H9 (cell line): ENCODE measurements around the gene FLNC. TPM values are rescaled to one million over a fixed set of nuclear protein-coding genes. Genes with fewer than 3 reads are reported as not detected.

ENCODE experiments used
- DNase-seq: peaks from one replicate; pipeline ENCODE4 v3.0.0-alpha.2; 2017
- H2AFZ ChIP-seq: one replicate; pipeline ENCODE4 v1.6.1; 2013; ENCODE audit warnings: mild to moderate bottlenecking, low read length, control low read depth, moderate library complexity
- H2AK5ac ChIP-seq: 2 replicates; pipeline ENCODE4 v1.6.1; 2013; ENCODE audit warnings: low read length, control low read depth, mixed read lengths; ENCODE audit not compliant: insufficient read length
- H2BK120ac ChIP-seq: one replicate; pipeline ENCODE4 v1.6.1; 2013; ENCODE audit warnings: low read depth, mild to moderate bottlenecking, low read length, control low read depth, inconsistent platforms; ENCODE audit not compliant: poor library complexity, severe bottlenecking
- H2BK12ac ChIP-seq: 2 replicates; pipeline ENCODE4 v1.6.1; 2013; ENCODE audit warnings: low read length, control low read depth, mixed read lengths, low read depth; ENCODE audit not compliant: insufficient read length
- H2BK15ac ChIP-seq: 2 replicates; pipeline ENCODE4 v1.6.1; 2013; ENCODE audit warnings: low read depth, low read length, control low read depth
- H2BK20ac ChIP-seq: one replicate; pipeline ENCODE4 v1.6.1; 2013; ENCODE audit warnings: low read depth, mild to moderate bottlenecking, low read length, control low read depth, inconsistent platforms; ENCODE audit not compliant: poor library complexity, severe bottlenecking
- H2BK5ac ChIP-seq: 2 replicates; pipeline ENCODE4 v1.6.1; 2013; ENCODE audit warnings: low read length, control low read depth, mixed read lengths; ENCODE audit not compliant: insufficient read length
- H3K14ac ChIP-seq: 2 replicates; pipeline ENCODE4 v1.6.1; 2013; ENCODE audit warnings: low read length, control low read depth; ENCODE audit not compliant: insufficient read depth
- H3K18ac ChIP-seq: 2 replicates; pipeline ENCODE4 v1.6.1; 2013; ENCODE audit warnings: low read depth, mild to moderate bottlenecking, mixed read lengths, low read length, control low read depth; ENCODE audit not compliant: insufficient read length
- H3K23ac ChIP-seq: 2 replicates; pipeline ENCODE4 v1.6.1; 2013; ENCODE audit warnings: low read length, control low read depth, mixed read lengths, low read depth; ENCODE audit not compliant: insufficient read length
- H3K23me2 ChIP-seq: 2 replicates; pipeline ENCODE4 v1.6.1; 2013; ENCODE audit warnings: low read depth, mild to moderate bottlenecking, mixed read lengths, low read length, control low read depth; ENCODE audit not compliant: insufficient read length, poor library complexity, severe bottlenecking
- H3K27ac ChIP-seq: 2 replicates; pipeline ENCODE4 v1.5.1; 2013; ENCODE audit warnings: low read length, control low read depth, mixed read lengths, low read depth; ENCODE audit not compliant: insufficient read length
- H3K27me3 ChIP-seq: 2 replicates; pipeline ENCODE4 v1.6.1; 2013; ENCODE audit warnings: low read length, control low read depth, inconsistent platforms; ENCODE audit not compliant: insufficient read depth
- H3K4ac ChIP-seq: 2 replicates; pipeline ENCODE4 v1.6.1; 2013; ENCODE audit warnings: low read depth, mild to moderate bottlenecking, control low read depth, inconsistent platforms, low read length, moderate library complexity
- H3K4me1 ChIP-seq: 2 replicates; pipeline ENCODE4 v1.6.1; 2013; ENCODE audit warnings: low read length, control low read depth, inconsistent platforms; ENCODE audit not compliant: insufficient read depth
- H3K4me2 ChIP-seq: 2 replicates; pipeline ENCODE4 v1.6.1; 2013; ENCODE audit warnings: low read length, control low read depth, mixed read lengths; ENCODE audit not compliant: insufficient read length, insufficient read depth
- H3K56ac ChIP-seq: 2 replicates; pipeline ENCODE4 v1.6.1; 2013; ENCODE audit warnings: low read depth, mild to moderate bottlenecking, mixed read lengths, low read length, control low read depth; ENCODE audit not compliant: insufficient read length
- H3K79me1 ChIP-seq: 2 replicates; pipeline ENCODE4 v1.6.1; 2013; ENCODE audit warnings: low read depth, mild to moderate bottlenecking, moderate library complexity, low read length, control low read depth, inconsistent platforms; ENCODE audit not compliant: insufficient read depth, poor library complexity, severe bottlenecking
- H3K79me2 ChIP-seq: 2 replicates; pipeline ENCODE4 v1.6.1; 2013; ENCODE audit warnings: low read length, control low read depth, inconsistent platforms; ENCODE audit not compliant: insufficient read depth
- H3K9ac ChIP-seq: 2 replicates; pipeline ENCODE4 v1.6.1; 2013; ENCODE audit warnings: low read length, control low read depth, mixed read lengths; ENCODE audit not compliant: insufficient read length; ENCODE audit errors: extremely low read depth
- H3K9me3 ChIP-seq: one replicate; pipeline ENCODE4 v1.6.1; 2013; ENCODE audit warnings: low read depth, low read length, inconsistent platforms; ENCODE audit not compliant: control insufficient read depth
- H3T11ph ChIP-seq: one replicate; pipeline ENCODE4 v1.6.1; 2013; ENCODE audit warnings: mild to moderate bottlenecking, low read length, control low read depth, inconsistent platforms
- H4K20me1 ChIP-seq: one replicate; pipeline ENCODE4 v1.6.1; 2013; ENCODE audit not compliant: control insufficient read depth, insufficient read length, insufficient read depth
- H4K5ac ChIP-seq: 2 replicates; pipeline ENCODE4 v1.6.1; 2013; ENCODE audit warnings: low read depth, mild to moderate bottlenecking, mixed read lengths, low read length, control low read depth; ENCODE audit not compliant: insufficient read length
- H4K8ac ChIP-seq: replicated peaks from 2 replicates; pipeline ENCODE4 v1.6.1; 2013; ENCODE audit warnings: low read length, control low read depth, mixed read lengths, low read depth; ENCODE audit not compliant: insufficient read length
- H4K91ac ChIP-seq: 2 replicates; pipeline ENCODE4 v1.6.1; 2013; ENCODE audit warnings: low read depth, mild to moderate bottlenecking, moderate library complexity, mixed read lengths, low read length, control low read depth; ENCODE audit not compliant: insufficient read length
- H3K27ac Mint-ChIP-seq, 3 experiments: 2 replicates in 2 of 3; 3 replicates in 1 of 3; pipeline ENCODE4 v1.8.0; 2020 to 2021; ENCODE audit warnings: mixed read lengths in 3 of 3, mild to moderate bottlenecking in 1 of 3, moderate library complexity in 1 of 3
- H3K27me3 Mint-ChIP-seq: 2 replicates; pipeline ENCODE4 v1.8.0; 2021; ENCODE audit warnings: low read depth, mild to moderate bottlenecking, moderate library complexity, mixed read lengths
- H3K36me3 Mint-ChIP-seq, 3 experiments: 2 replicates in 2 of 3; 3 replicates in 1 of 3; pipeline ENCODE4 v1.8.0; 2020 to 2021; ENCODE audit warnings: low read depth in 3 of 3, mixed read lengths in 3 of 3; ENCODE audit not compliant: insufficient read depth in 1 of 3
- H3K4me1 Mint-ChIP-seq, 2 experiments: 2 replicates each; pipeline ENCODE4 v1.8.0; 2020; ENCODE audit warnings: mixed read lengths in 2 of 2
- H3K4me3 Mint-ChIP-seq, 2 experiments: 2 replicates in 1 of 2; 3 replicates in 1 of 2; pipeline ENCODE4 v1.8.0; 2020 to 2021; ENCODE audit warnings: mild to moderate bottlenecking in 2 of 2, mixed read lengths in 2 of 2, moderate library complexity in 1 of 2
- H3K9me3 Mint-ChIP-seq, 2 experiments: 2 replicates in 1 of 2; 3 replicates in 1 of 2; pipeline ENCODE4 v1.8.0; 2020; ENCODE audit warnings: mild to moderate bottlenecking in 2 of 2, mixed read lengths in 2 of 2, moderate library complexity in 1 of 2
- CTCF ChIP-seq: fragments of 200-600 bp; sonication (generic); conservative IDR thresholded peaks from 3 replicates; pipeline ENCODE4 v1.8.0; 2021; ENCODE audit warnings: antibody characterized with exemption, mild to moderate bottlenecking
- WGBS: extraction: QIAGEN DNeasy Blood & Tissue Kit; methylation state at CpG from one replicate; pipeline ENCODE4 v1.1.7; 2013; ENCODE audit warnings: missing lambda C conversion rate, low lambda C conversion rate, mixed read lengths; ENCODE audit not compliant: insufficient read length; ENCODE audit errors: extremely low coverage; 5-methylcytosine and 5-hydroxymethylcytosine counted together
- total RNA-seq: library from RNA; stranded (reverse); gene quantifications from 2 replicates; pipeline ENCODE4 v1.2.1, GENCODE V29; 2021

Gene FLNC
- total RNA-seq, 1 experiment from 2014 or later: 12.2 TPM

- Histone ChIP-seq H3K56ac (no peak overlapping the region), H3K14ac (no peak overlapping the region; the same call in 1 of the 2 replicates), H2AFZ (no peak overlapping the region), H3K9ac (no peak overlapping the region), H4K8ac (no peak overlapping the region), H2BK5ac (no peak overlapping the region), H4K91ac (no peak overlapping the region), H3K79me2 (no peaks in the 10 kb centered on the region), H3K9me3 (no peaks in the 10 kb centered on the region), H4K5ac (no peak overlapping the region), H2BK20ac (no peak overlapping the region), H3K27ac (no peak overlapping the region), H3K79me1 (no peaks in the 10 kb centered on the region), H3K23ac (no peak overlapping the region), H2BK120ac (no peak overlapping the region), H3K4ac (no peak overlapping the region), H2BK15ac (no peak overlapping the region), H2AK5ac (no peak overlapping the region), H3K27me3 (no peaks in the 10 kb centered on the region), H3K4me1 (no peaks in the 10 kb centered on the region), H2BK12ac (no peak overlapping the region), H3T11ph (no peak overlapping the region), H4K20me1 (no peaks in the 10 kb centered on the region), H3K18ac (no peak overlapping the region), H3K4me2 (no peak overlapping the region), H3K23me2 (no peaks in the 10 kb centered on the region)
- no peak for TF ChIP-seq CTCF
- no peaks in the 10 kb centered on the region for H3K9me3 Mint-ChIP-seq
- DNase-seq: no peak
- peaks cover 14 to 22% of the 10 kb centered on the region in 2 experiments for H3K4me1 Mint-ChIP-seq
- H3K36me3 Mint-ChIP-seq: peaks cover 0 to 7% (median 0%) of the 10 kb centered on the region in 3 experiments; a peak in 1 of 7 replicates
- no peak overlapping the region for H3K4me3 Mint-ChIP-seq
- WGBS: no CpG with 5 or more reads among the region's 17 CpGs
- H3K27me3 Mint-ChIP-seq: no peaks in the 10 kb centered on the region; the same call in 1 of the 2 replicates
- H3K27ac Mint-ChIP-seq: peak overlapping the region in 1 of 3 experiments; percentile 51; a peak in 1 of 7 replicates
These were observed 26.0 kb downstream of the FLNC start for GRCh38 chr7:128856001-128856718.
